Vagina (tissue), 2 donors: Measurements from ENCODE around the gene TMEM235.

Source experiments
- CTCF ChIP-seq, 3 experiments: fragments of 450-650 bp in 2 of 3; fragments of 200-600 bp in 1 of 3; sonication (generic) in 1 of 3; IDR thresholded peaks; one replicate each; pipeline ENCODE4 v1.5.1; 2017 to 2019; ENCODE audit warnings: antibody characterized with exemption in 3 of 3, mild to moderate bottlenecking in 2 of 3, moderate library complexity in 2 of 3
- POLR2A ChIP-seq, 2 donors: fragments of 450-650 bp; IDR thresholded peaks; one replicate each; pipeline ENCODE4 v1.6.1; 2017; ENCODE audit warnings: antibody characterized with exemption in 2 of 2, mild to moderate bottlenecking in 2 of 2, moderate library complexity in 2 of 2
- POLR2AphosphoS5 ChIP-seq, 2 donors: sonication (generic); formaldehyde crosslinking; IDR thresholded peaks; one replicate each; pipeline ENCODE4 v1.9.0; 2017; ENCODE audit warnings: antibody characterized with exemption in 2 of 2, mild to moderate bottlenecking in 2 of 2, low read depth in 1 of 2; ENCODE audit not compliant: insufficient read depth in 1 of 2

- TF ChIP-seq CTCF (IDR thresholded peaks at IDR 0.05) (no peak), POLR2A (IDR thresholded peaks at IDR 0.05) (no peak), POLR2AphosphoS5 (IDR thresholded peaks at IDR 0.05; ENCODE audit: insufficient read depth in 1 of 2, low read depth in 1 of 2) (no peak)
These were observed 47.5 kb upstream of the TMEM235 start for GRCh38 chr17:78183916-78184315.
